K562 (cell line): Measurements from ENCODE around the gene ADORA1. TPM values are rescaled to one million over a fixed set of nuclear protein-coding genes. Genes with fewer than 3 reads are reported as not detected.

ENCODE experiments used
- ATAC-seq: fragments of 200-7000 bp; cut with Tn5 transposase; 3 replicates; pipeline ENCODE4 v1.9.1; 2020; ENCODE audit warnings: moderate library complexity
- BruUV-seq: library from RNA; stranded (reverse); fragments of 400-500 nt; replicated peaks from 2 replicates; lab custom pipeline; 2021; lab: Mats Ljungman, UMichigan
- CTCF ChIA-PET: fragments of 300-600 bp; formaldehyde crosslinking; extraction: SDS; loops from one replicate; lab custom pipeline; 2021; ENCODE audit warnings: low intra/inter-chr PET ratio; lab: Yijun Ruan, JAX
- POLR2A ChIA-PET: fragments of 300-600, 350-650 bp; sonication (Branson Sonifier 250); formaldehyde crosslinking; extraction: SDS; loops from one replicate; lab custom pipeline; 2021; ENCODE audit warnings: antibody characterized with exemption, inconsistent platforms; lab: Yijun Ruan, JAX
- DNase-seq, 4 experiments: peaks; one replicate each; pipeline versions ENCODE4 v3.0.0 to v3.0.0-alpha.2; 2011 to 2018; ENCODE audit warnings: low spot score in 3 of 4, mixed read lengths in 3 of 4; ENCODE audit errors: extremely low read depth in 1 of 4
- FAIRE-seq: peaks from 2 replicates; lab custom pipeline; 2011; peaks lifted over from hg19 to GRCh38; lab: Jason Lieb, UNC
- H2AFZ ChIP-seq: 2 replicates; pipeline ENCODE4 v1.6.0; 2011; ENCODE audit warnings: low read depth, low read length, control low read depth, inconsistent platforms
- H3K27ac ChIP-seq: fragments of 200-600 bp; 3 replicates; pipeline ENCODE4 v1.8.0; 2011; ENCODE audit warnings: low read depth, mild to moderate bottlenecking, control low read depth, inconsistent platforms, low read length, moderate library complexity, mixed read lengths; ENCODE audit errors: extremely low read depth
- H3K27me3 ChIP-seq, 2 experiments: fragments of 300-600 bp in 1 of 2; 2 replicates in 1 of 2; 3 replicates in 1 of 2; pipeline versions ENCODE4 v1.6.0 to v1.8.0; 2011; ENCODE audit warnings: inconsistent platforms in 2 of 2, low read length in 2 of 2, mild to moderate bottlenecking in 1 of 2, mixed read lengths in 1 of 2, moderate library complexity in 1 of 2; ENCODE audit not compliant: control insufficient read depth in 2 of 2, insufficient read depth in 2 of 2
- H3K36me3 ChIP-seq: fragments of 300-600 bp; 3 replicates; pipeline ENCODE4 v1.8.0; 2011; ENCODE audit warnings: mild to moderate bottlenecking, low read length, inconsistent platforms; ENCODE audit not compliant: control insufficient read depth, insufficient read depth
- H3K4me1 ChIP-seq, 2 experiments: fragments of 200-600 bp in 1 of 2; replicated peaks in 1 of 2; 2 replicates in 1 of 2; 3 replicates in 1 of 2; pipeline versions ENCODE4 v1.5.1 to v1.8.0; 2011; ENCODE audit warnings: inconsistent platforms in 2 of 2, low read length in 2 of 2, mild to moderate bottlenecking in 1 of 2, mixed read lengths in 1 of 2, moderate library complexity in 1 of 2; ENCODE audit not compliant: control insufficient read depth in 2 of 2, insufficient read depth in 2 of 2
- H3K4me2 ChIP-seq: 2 replicates; pipeline ENCODE4 v1.6.1; 2011; ENCODE audit warnings: low read length, control low read depth, inconsistent platforms, mixed read lengths; ENCODE audit not compliant: insufficient read depth
- H3K4me3 ChIP-seq: fragments of 200-600 bp; sonication (generic), shearing (Covaris generic); 2 replicates; pipeline ENCODE4 v1.5.1; 2016; ENCODE audit warnings: control low read depth, inconsistent platforms
- H3K79me2 ChIP-seq: fragments of 200-600 bp; 3 replicates; pipeline ENCODE4 v1.8.0; 2011; ENCODE audit warnings: low read length, inconsistent platforms; ENCODE audit not compliant: control insufficient read depth, insufficient read depth
- H3K9ac ChIP-seq, 2 experiments: 2 replicates each; pipeline versions ENCODE4 v1.6.0 to v1.6.1; 2011; ENCODE audit warnings: low read depth in 2 of 2, low read length in 2 of 2, control low read depth in 1 of 2, inconsistent platforms in 1 of 2, mild to moderate bottlenecking in 1 of 2, mixed read lengths in 1 of 2; ENCODE audit not compliant: insufficient read depth in 1 of 2
- H3K9me1 ChIP-seq: one replicate; pipeline ENCODE4 v1.6.0; 2011; ENCODE audit warnings: inconsistent platforms, mild to moderate bottlenecking, low read length, moderate library complexity; ENCODE audit not compliant: control insufficient read depth, insufficient read depth
- H3K9me3 ChIP-seq: replicated peaks from 2 replicates; pipeline ENCODE4 v1.5.1; 2011; ENCODE audit warnings: low read depth, low read length, inconsistent platforms; ENCODE audit not compliant: control insufficient read depth, insufficient read depth
- H4K20me1 ChIP-seq: replicated peaks from 2 replicates; pipeline ENCODE4 v1.6.1; 2011; ENCODE audit warnings: low read length, inconsistent platforms, mixed read lengths; ENCODE audit not compliant: control insufficient read depth, insufficient read depth
- E2F4 ChIP-seq: sonication (generic); formaldehyde crosslinking; IDR thresholded peaks from 2 replicates; pipeline ENCODE4 v1.8.0; 2022; ENCODE audit warnings: mild to moderate bottlenecking, low read depth, missing genetic modification reagents
- JUN ChIP-seq, 2 experiments: sonication (generic) in 1 of 2; formaldehyde crosslinking in 1 of 2; IDR thresholded peaks; 2 replicates each; pipeline versions ENCODE4 v1.6.1 to v1.8.0; 2012 to 2022; ENCODE audit warnings: borderline replicate concordance in 2 of 2, mild to moderate bottlenecking in 2 of 2, improper control_type of control experiment in 1 of 2, low read depth in 1 of 2, low read length in 1 of 2, missing genetic modification reagents in 1 of 2
- WGBS: fragments of 100-300 bp; shearing (Covaris generic); methylation state at CpG from one replicate; pipeline ENCODE4 v1.1.6; 2016; ENCODE audit warnings: low coverage, mixed read lengths; ENCODE audit not compliant: insufficient coverage; ENCODE audit errors: missing lambda C conversion rate; 5-methylcytosine and 5-hydroxymethylcytosine counted together
- in situ Hi-C: fragments of 300-500 bp; cut with MboI; formaldehyde crosslinking; loops from 4 replicates; pipeline ENCODE4 v1.15.0; 2018; ENCODE audit warnings: inconsistent platforms, mixed read lengths
- intact Hi-C: fragments of 100-400 bp; cut with micrococcal nuclease; formaldehyde crosslinking; loops from 2 replicates; pipeline ENCODE4 v1.14.2; 2022
- polyA plus RNA-seq, 8 experiments: library from polyadenylated mRNA; depleted of rRNA in 4 of 8; stranded (reverse) in 5 of 8; unstranded in 3 of 8; fragments of >200 nt; fragmentation: Nextera tagmentation in 2 of 8; fragmentation: Illumina TruSeq in 1 of 8; extraction: Ambion mirVana in 2 of 8; extraction: Trizol in 1 of 8; gene quantifications; 2 replicates each; pipeline versions ENCODE4 v1.2.1 to v1.2.3, GENCODE V29; 2011 to 2014; ENCODE audit warnings: inconsistent platforms in 1 of 8, missing spikeins in 1 of 8
- total RNA-seq, 7 experiments: library from RNA; depleted of rRNA in 6 of 7; stranded (reverse); fragments of >200 nt in 6 of 7; fragmentation: Illumina TruSeq in 2 of 7; extraction: Trizol in 2 of 7; gene quantifications; 2 replicates each; pipeline versions ENCODE4 v1.2.1 to v1.2.3, GENCODE V29; 2011 to 2021; ENCODE audit warnings: low replicate concordance in 1 of 7
- TF ChIP-seq, protein P1 (sequence below): conservative IDR thresholded peaks from 2 replicates; pipeline ENCODE4 v1.6.1; 2011; ENCODE audit warnings: low read depth, mild to moderate bottlenecking, low read length; ENCODE audit not compliant: control insufficient read depth

ADORA1 gene
- total and polyA plus RNA-seq, 9 of the 15 experiments (the other 6 are each of a cell fraction or from before 2014, with no cell fraction given), result not detected

DNA sequence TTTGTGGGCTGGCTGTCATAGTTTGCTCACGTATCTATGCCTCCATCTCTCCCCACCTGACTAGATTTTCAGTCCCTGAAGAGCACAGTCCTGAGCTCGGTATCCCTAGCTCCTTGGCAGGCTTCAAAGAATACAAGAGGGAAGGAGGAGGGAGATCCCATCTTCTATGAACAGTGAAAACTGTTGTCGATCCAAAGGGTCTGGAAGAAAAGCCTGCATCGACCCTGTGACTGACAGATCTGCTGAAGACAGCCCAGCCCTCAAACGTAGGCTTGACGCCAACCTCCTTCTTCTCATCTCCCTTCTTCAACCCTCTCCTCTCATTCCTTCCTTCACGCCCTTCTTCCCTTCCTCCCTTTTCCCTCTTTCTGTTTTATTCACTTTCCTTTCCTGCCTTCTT lies 13.3 kb upstream of the ADORA1 start (continued):
- TF ChIP-seq, protein P1, sequence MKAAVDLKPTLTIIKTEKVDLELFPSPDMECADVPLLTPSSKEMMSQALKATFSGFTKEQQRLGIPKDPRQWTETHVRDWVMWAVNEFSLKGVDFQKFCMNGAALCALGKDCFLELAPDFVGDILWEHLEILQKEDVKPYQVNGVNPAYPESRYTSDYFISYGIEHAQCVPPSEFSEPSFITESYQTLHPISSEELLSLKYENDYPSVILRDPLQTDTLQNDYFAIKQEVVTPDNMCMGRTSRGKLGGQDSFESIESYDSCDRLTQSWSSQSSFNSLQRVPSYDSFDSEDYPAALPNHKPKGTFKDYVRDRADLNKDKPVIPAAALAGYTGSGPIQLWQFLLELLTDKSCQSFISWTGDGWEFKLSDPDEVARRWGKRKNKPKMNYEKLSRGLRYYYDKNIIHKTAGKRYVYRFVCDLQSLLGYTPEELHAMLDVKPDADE, result no peak

DNA sequence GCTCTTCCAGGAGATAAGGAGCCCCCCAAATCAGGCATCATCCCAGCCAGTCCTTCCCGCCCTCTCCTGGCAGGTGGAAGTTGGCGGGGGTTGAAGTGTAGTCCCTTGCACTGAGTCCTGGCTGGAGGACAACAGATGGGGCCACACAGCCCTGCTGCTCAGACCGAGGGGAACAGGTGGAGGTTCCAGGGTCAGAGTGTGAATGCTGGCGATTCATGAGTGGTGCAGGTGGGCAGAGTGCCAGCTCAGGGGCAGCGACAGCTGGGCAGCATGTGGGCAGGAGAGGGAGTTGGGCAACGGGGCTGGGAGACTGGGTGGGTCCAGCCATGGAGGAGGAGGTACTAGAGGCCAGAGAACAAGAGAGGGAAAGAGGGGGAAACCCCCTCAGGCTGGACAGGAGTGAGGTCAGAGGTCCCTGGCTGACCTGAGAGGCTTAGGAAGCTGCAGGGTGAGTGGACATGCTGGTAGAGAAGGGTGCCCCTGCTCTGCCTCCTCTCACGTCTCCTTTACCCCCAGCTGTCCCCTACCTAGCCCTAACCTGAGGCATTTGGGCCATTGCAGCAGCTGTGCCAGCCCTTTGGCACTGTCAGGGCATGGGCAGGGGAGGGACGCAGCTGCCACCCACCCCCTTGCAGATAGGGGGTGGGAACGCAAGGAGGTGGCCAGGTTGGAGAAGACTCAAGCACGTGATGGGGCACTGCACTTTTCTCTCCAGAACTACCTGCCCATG lies 11.3 kb upstream of the ADORA1 start:
- Histone ChIP-seq H2AFZ (no peak overlapping the region), H3K27me3 (peaks cover 15 to 44% of the 10 kb centered on the region in 2 experiments; a peak in 4 of 5 replicates), H3K9ac (no peak overlapping the region), H3K4me3 (no peak overlapping the region), H3K27ac (no peak overlapping the region), H3K36me3 (no peaks in the 10 kb centered on the region), H3K4me2 (no peak overlapping the region), H3K9me3 (no peaks in the 10 kb centered on the region), H4K20me1 (no peaks in the 10 kb centered on the region; the same call in 1 of the 2 replicates), H3K9me1 (peaks cover 3% of the 10 kb centered on the region), H3K4me1 (peaks cover 0 to 5% of the 10 kb centered on the region in 2 experiments; a peak in 1 of 5 replicates), H3K79me2 (no peaks in the 10 kb centered on the region)
- POLR2A ChIA-PET, result interaction anchor here (0.6 kb wide), 2 partner anchors 14 to 1801 kb away, joined by 3 read pairs; no protein-coding TSS in a partner anchor
- no peak for ATAC-seq
- no peak for FAIRE-seq
- BruUV-seq, result no TSS peak
- in situ Hi-C loops, result no loop called here
- intact Hi-C loops, result loop anchor here (5.0 kb wide), 2 partner anchors 79 to 151 kb away; no protein-coding TSS in a partner anchor
- CTCF ChIA-PET, result interaction anchor here (0.5 to 4.3 kb wide), 4 partner anchors 31 to 1209 kb away, joined by 3 to 27 read pairs (median 8); no protein-coding TSS in a partner anchor
- DNase-seq, result no peak
- WGBS, result 0% methylated on average over 10 of the region's 10 CpGs
- no peak for TF ChIP-seq JUN (IDR thresholded peaks at IDR 0.05; ENCODE audit: borderline replicate concordance, low read depth, low read length)
- no peak for TF ChIP-seq JUN (CRISPR knock-in tag; IDR thresholded peaks at IDR 0.05; ENCODE audit: borderline replicate concordance)
- TF ChIP-seq E2F4 (CRISPR knock-in tag), result peak; percentile 41; the same call in 1 of the 2 replicates
